Spleen (tissue), 11 donors: ENCODE data around the gene NFX1. TPM values are rescaled to one million over a fixed set of nuclear protein-coding genes. Genes with fewer than 3 reads are reported as not detected.

ENCODE experiments used
- DNase-seq: peaks from one replicate; pipeline ENCODE4 v3.0.0-alpha.2; 2020
- H3K27ac ChIP-seq, 8 donors: fragments of 200-600 bp; sonication (generic) in 7 of 8; 1 replicate in 4 of 8; 2 replicates in 4 of 8; pipeline versions ENCODE4 v1.5.0 to v1.8.0; 2016 to 2021; ENCODE audit warnings: inconsistent platforms in 4 of 8, mild to moderate bottlenecking in 4 of 8, moderate library complexity in 1 of 8
- H3K27me3 ChIP-seq, 7 donors: fragments of 200-600 bp; sonication (generic) in 6 of 7; replicated peaks in 1 of 7; 1 replicate in 4 of 7; 2 replicates in 3 of 7; pipeline versions ENCODE4 v1.5.0 to v1.8.0; 2016 to 2021; ENCODE audit warnings: inconsistent platforms in 3 of 7, mild to moderate bottlenecking in 1 of 7
- H3K36me3 ChIP-seq, 6 donors: fragments of 200-600 bp; sonication (generic) in 5 of 6; 1 replicate in 4 of 6; 2 replicates in 2 of 6; pipeline versions ENCODE4 v1.5.0 to v1.8.0; 2016 to 2021; ENCODE audit warnings: inconsistent platforms in 2 of 6
- H3K4me1 ChIP-seq, 6 donors: fragments of 200-600 bp; sonication (generic) in 5 of 6; 1 replicate in 3 of 6; 2 replicates in 3 of 6; pipeline versions ENCODE4 v1.5.0 to v1.8.0; 2016 to 2021; ENCODE audit warnings: inconsistent platforms in 3 of 6
- H3K4me3 ChIP-seq, 8 donors: fragments of 200-600 bp; sonication (generic) in 7 of 8; 1 replicate in 4 of 8; 2 replicates in 4 of 8; pipeline versions ENCODE4 v1.5.0 to v1.8.0; 2016 to 2021; ENCODE audit warnings: inconsistent platforms in 4 of 8, mild to moderate bottlenecking in 4 of 8, moderate library complexity in 2 of 8
- H3K9me3 ChIP-seq, 8 donors: fragments of 200-600 bp; sonication (generic) in 7 of 8; 1 replicate in 4 of 8; 2 replicates in 4 of 8; pipeline versions ENCODE4 v1.5.0 to v1.8.0; 2016 to 2021; ENCODE audit warnings: inconsistent platforms in 4 of 8
- POLR2A ChIP-seq, 3 donors: fragments of 450-650 bp; IDR thresholded peaks; one replicate each; pipeline ENCODE4 v1.5.1; 2017; ENCODE audit warnings: antibody characterized with exemption in 3 of 3, mild to moderate bottlenecking in 1 of 3
- POLR2AphosphoS5 ChIP-seq, 3 donors: sonication (generic); formaldehyde crosslinking; IDR thresholded peaks; one replicate each; pipeline ENCODE4 v1.5.1; 2017; ENCODE audit warnings: antibody characterized with exemption in 3 of 3
- WGBS, 5 donors: extraction: QIAGEN DNeasy Blood & Tissue Kit in 3 of 5; methylation state at CpG; one replicate each; pipeline versions ENCODE4 v1.1.5 to v1.1.7; 2013 to 2018; 5-methylcytosine and 5-hydroxymethylcytosine counted together
- intact Hi-C: fragments of 100-400 bp; cut with DNase I; formaldehyde crosslinking; loops from one replicate; pipeline ENCODE4 v1.15.0; 2023; ENCODE audit warnings: low total_unique reads
- polyA plus RNA-seq, 3 donors: library from polyadenylated mRNA; stranded (reverse); fragments of 200-250 nt; gene quantifications; one replicate each; pipeline ENCODE4 v1.2.1, GENCODE V29; 2013
- total RNA-seq, 7 donors: library from RNA; depleted of rRNA in 3 of 7; stranded (reverse); fragments of >200 nt in 3 of 7; fragmentation: NEBNext Ultra II Directional in 4 of 7; extraction: Animal tissue kit (Norgen Biotek cat#: 25700) in 4 of 7; gene quantifications; one replicate each; pipeline versions ENCODE4 v1.1.0 to v1.2.1, GENCODE V29; 2016 to 2021
- TF ChIP-seq, protein P1 (sequence below), 11 experiments: fragments of 200-600 bp in 7 of 11; fragments of 450-650 bp in 4 of 11; sonication (generic) in 4 of 11; IDR thresholded peaks in 8 of 11; conservative IDR thresholded peaks in 3 of 11; 1 replicate in 7 of 11; 2 replicates in 4 of 11; pipeline versions ENCODE4 v1.4.0 to v1.8.0; 2016 to 2021; ENCODE audit warnings: antibody characterized with exemption in 11 of 11, inconsistent platforms in 4 of 11, mild to moderate bottlenecking in 1 of 11
- donor health status: healthy with polysubstance abuse.
- donor health status: DM: no; HTN: no; CAD: no; lungs with moderate emphysema.
- donor health status: DM: no; HTN: no; CAD: no.
- donor health status: Bipolar disorder and iron deficiency.
- donor health status: healthy.
- donor health status: DM: no; HTN: no; CAD: no.
- donor health status: DM: yes; HTN: yes; CAD: no.

The NFX1 gene
- total and polyA plus RNA-seq, 10 donors = 10.5 to 57.5 (median 42.4) TPM

DNA sequence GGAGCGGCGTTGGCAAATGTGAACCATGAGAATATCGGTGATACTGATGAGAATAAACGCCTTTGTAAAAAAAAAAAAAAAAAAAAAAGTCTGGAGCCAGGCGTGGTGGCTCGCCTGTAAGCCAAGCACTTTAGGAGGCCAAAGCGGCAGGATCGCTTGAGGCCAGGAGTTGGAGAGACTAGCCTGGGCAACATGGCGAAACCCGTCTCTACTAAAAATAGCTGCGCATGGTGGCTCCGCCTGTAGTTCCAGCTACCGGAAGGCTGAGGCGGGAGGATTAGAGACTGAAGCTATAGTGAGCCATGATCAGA lies 425 bp upstream of the NFX1 start:
- Histone ChIP-seq H3K27ac (peak overlapping the region; percentile 96 to 100 (median 98)), H3K4me3 (peak overlapping the region; percentile 61 to 92 (median 75)), H3K27me3 (no peaks in the 10 kb centered on the region), H3K4me1 (peaks cover 17 to 83% (median 60%) of the 10 kb centered on the region in 6 donors), H3K9me3 (no peaks in the 10 kb centered on the region), H3K36me3 (peaks cover 0 to 40% (median 4%) of the 10 kb centered on the region in 6 donors)
- intact Hi-C loops = loop anchor here (10.0 kb wide), 1 partner anchor 175 kb away; no protein-coding TSS in a partner anchor
- TF ChIP-seq, protein P1, sequence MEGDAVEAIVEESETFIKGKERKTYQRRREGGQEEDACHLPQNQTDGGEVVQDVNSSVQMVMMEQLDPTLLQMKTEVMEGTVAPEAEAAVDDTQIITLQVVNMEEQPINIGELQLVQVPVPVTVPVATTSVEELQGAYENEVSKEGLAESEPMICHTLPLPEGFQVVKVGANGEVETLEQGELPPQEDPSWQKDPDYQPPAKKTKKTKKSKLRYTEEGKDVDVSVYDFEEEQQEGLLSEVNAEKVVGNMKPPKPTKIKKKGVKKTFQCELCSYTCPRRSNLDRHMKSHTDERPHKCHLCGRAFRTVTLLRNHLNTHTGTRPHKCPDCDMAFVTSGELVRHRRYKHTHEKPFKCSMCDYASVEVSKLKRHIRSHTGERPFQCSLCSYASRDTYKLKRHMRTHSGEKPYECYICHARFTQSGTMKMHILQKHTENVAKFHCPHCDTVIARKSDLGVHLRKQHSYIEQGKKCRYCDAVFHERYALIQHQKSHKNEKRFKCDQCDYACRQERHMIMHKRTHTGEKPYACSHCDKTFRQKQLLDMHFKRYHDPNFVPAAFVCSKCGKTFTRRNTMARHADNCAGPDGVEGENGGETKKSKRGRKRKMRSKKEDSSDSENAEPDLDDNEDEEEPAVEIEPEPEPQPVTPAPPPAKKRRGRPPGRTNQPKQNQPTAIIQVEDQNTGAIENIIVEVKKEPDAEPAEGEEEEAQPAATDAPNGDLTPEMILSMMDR (IDR thresholded peaks at IDR 0.05 in 8 of 11, conservative IDR thresholded peaks at IDR 0.05 in 3 of 11) = no peak
- TF ChIP-seq POLR2AphosphoS5 (IDR thresholded peaks at IDR 0.05) (no peak), POLR2A (IDR thresholded peaks at IDR 0.05) (no peak)
- WGBS, 5 donors = 0 to 3% (median 0%) methylated on average over 14 of the region's 14 CpGs
- DNase-seq = no peak

DNA sequence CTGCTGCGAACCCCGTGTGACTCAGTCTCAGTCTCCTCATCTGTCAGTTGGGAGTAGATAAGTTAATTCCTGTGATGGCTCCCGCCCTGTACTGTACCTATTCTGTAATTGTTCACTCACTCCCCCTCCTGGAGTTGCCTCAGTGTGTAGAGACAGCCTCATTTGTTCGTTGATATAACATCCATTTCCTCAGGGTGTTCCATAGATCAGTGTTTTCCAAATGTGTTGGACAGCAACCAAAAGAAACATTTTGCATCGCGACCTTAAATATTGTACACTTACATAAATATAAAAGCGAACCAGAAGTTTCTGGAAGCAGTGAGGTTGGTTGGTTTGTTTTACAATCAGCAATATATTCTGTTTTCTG lies 698 bp downstream of the NFX1 start:
- intact Hi-C loops = no loop called here
- peaks cover 0 to 43% (median 11%) of the 10 kb centered on the region in 6 donors for H3K36me3 ChIP-seq
- H3K4me3 ChIP-seq = peak overlapping the region; percentile 61 to 92 (median 75)
- no peaks in the 10 kb centered on the region for H3K9me3 ChIP-seq
- no peak for TF ChIP-seq POLR2AphosphoS5 (IDR thresholded peaks at IDR 0.05)
- TF ChIP-seq, protein P1 (IDR thresholded peaks at IDR 0.05 in 8 of 11, conservative IDR thresholded peaks at IDR 0.05 in 3 of 11) = no peak
- no peak for TF ChIP-seq POLR2A (IDR thresholded peaks at IDR 0.05)
- H3K27ac ChIP-seq = peak overlapping the region; percentile 96 to 100 (median 98)
- H3K27me3 ChIP-seq = no peaks in the 10 kb centered on the region
- WGBS, 5 donors = 22 to 29% (median 24%) methylated on average over 7 of the region's 7 CpGs
- DNase-seq = no peak
- peaks cover 26 to 88% (median 71%) of the 10 kb centered on the region in 6 donors for H3K4me1 ChIP-seq

DNA sequence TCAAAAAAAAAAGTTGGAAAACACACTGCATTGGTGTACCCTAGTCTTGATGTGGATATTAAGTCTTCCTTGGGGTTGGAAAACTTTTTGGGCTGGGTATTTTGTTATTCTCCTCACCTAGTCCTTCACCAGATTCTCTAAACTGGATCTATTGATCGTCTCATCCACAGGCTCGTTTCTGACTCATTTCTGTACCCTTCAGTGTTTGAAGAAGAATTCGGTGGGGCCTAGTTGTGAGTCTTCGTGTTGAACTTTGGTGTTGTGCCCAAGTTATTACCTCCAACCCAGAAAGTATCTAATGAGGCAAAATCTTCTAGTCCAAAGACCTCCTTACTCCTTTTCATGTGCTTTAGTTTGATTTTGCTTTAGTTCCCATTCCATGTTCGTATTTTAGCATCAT lies 1.6 kb downstream of the NFX1 start:
- H3K9me3 ChIP-seq = no peaks in the 10 kb centered on the region
- no peaks in the 10 kb centered on the region for H3K27me3 ChIP-seq
- peak overlapping the region in 3 of 8 donors; percentile 96 to 98 (median 98) for H3K27ac ChIP-seq
- 69 to 88% (median 80%) methylated on average over 5 of the region's 5 CpGs for WGBS, 5 donors
- no peak for DNase-seq
- H3K4me3 ChIP-seq = peak overlapping the region in 2 of 8 donors; percentile 69 to 75
- H3K36me3 ChIP-seq = peaks cover 0 to 51% (median 19%) of the 10 kb centered on the region in 6 donors
- intact Hi-C loops = no loop called here
- H3K4me1 ChIP-seq = peaks cover 31 to 88% (median 76%) of the 10 kb centered on the region in 6 donors
- TF ChIP-seq, protein P1 (IDR thresholded peaks at IDR 0.05 in 8 of 11, conservative IDR thresholded peaks at IDR 0.05 in 3 of 11) = no peak
- TF ChIP-seq POLR2A (IDR thresholded peaks at IDR 0.05) (no peak), POLR2AphosphoS5 (IDR thresholded peaks at IDR 0.05) (no peak)

DNA sequence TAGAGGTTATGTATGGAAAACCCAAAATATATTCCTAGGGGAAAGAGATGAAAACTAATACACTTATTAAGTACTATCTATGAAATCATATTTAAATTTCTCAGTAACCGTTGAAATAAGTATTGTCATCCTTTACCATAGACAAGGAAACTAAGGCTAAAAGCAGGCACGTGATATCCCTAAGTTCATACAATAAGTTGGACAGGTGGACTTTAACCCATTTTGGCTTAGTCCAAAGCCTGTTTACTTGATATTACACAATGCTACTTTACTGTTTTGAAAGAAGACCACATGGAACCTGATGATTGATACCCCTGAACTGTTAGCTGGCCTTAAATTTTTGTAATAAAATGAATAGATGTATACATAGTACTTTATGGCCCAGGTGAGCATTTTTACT lies 3.5 kb downstream of the NFX1 start:
- 87 to 94% (median 90%) methylated on average over 2 of the region's 2 CpGs for WGBS, 5 donors

More for the DNA sequence above, 3.5 kb downstream of the NFX1 start:
- Histone ChIP-seq H3K4me1 (peaks cover 46 to 92% (median 88%) of the 10 kb centered on the region in 6 donors), H3K9me3 (no peaks in the 10 kb centered on the region), H3K27ac (peak overlapping the region in 1 of 8 donors; percentile 98), H3K4me3 (no peak overlapping the region), H3K27me3 (no peaks in the 10 kb centered on the region), H3K36me3 (peaks cover 0 to 70% (median 31%) of the 10 kb centered on the region in 6 donors)
- intact Hi-C loops = no loop called here
- no peak for DNase-seq
- TF ChIP-seq, protein P1 (IDR thresholded peaks at IDR 0.05 in 8 of 11, conservative IDR thresholded peaks at IDR 0.05 in 3 of 11) = no peak
- no peak for TF ChIP-seq POLR2A (IDR thresholded peaks at IDR 0.05)
- no peak for TF ChIP-seq POLR2AphosphoS5 (IDR thresholded peaks at IDR 0.05)
